Lower leg skin (tissue), 4 donors: ENCODE results near the gene SCML1. TPM values are rescaled to one million over a fixed set of nuclear protein-coding genes. Genes with fewer than 3 reads are reported as not detected.

Source experiments
- DNase-seq, 2 donors: peaks; one replicate each; pipeline ENCODE4 v3.0.0-alpha.2; 2019; ENCODE audit warnings: low spot score in 2 of 2
- H3K4me3 ChIP-seq: fragments of 200-600 bp; sonication (generic); 2 replicates; pipeline ENCODE4 v1.5.1; 2017; ENCODE audit warnings: mild to moderate bottlenecking, low read depth; ENCODE audit not compliant: poor library complexity, severe bottlenecking
- CTCF ChIP-seq, 3 donors: fragments of 450-650 bp; IDR thresholded peaks; one replicate each; pipeline ENCODE4 v1.5.1; 2016; ENCODE audit warnings: antibody characterized with exemption in 3 of 3, mild to moderate bottlenecking in 3 of 3, moderate library complexity in 2 of 3
- POLR2A ChIP-seq, 2 donors: fragments of 450-650 bp; IDR thresholded peaks; one replicate each; pipeline ENCODE4 v1.6.1; 2016 to 2017; ENCODE audit warnings: antibody characterized with exemption in 2 of 2, mild to moderate bottlenecking in 1 of 2, moderate library complexity in 1 of 2
- WGBS, 2 donors: methylation state at CpG; one replicate each; pipeline ENCODE4 v1.1.5; 2018; 5-methylcytosine and 5-hydroxymethylcytosine counted together
- intact Hi-C: fragments of 100-400 bp; cut with DNase I; formaldehyde crosslinking; loops from one replicate; pipeline ENCODE4 v1.15.0; 2023; ENCODE audit warnings: low total_unique reads
- total RNA-seq, 4 donors: library from RNA; depleted of rRNA; stranded (reverse); fragments of >200 nt; gene quantifications; one replicate each; pipeline ENCODE4 v1.1.0, GENCODE V29; 2016

Gene SCML1
- total RNA-seq, 4 donors from 2014 or later = 3.2 to 11.6 (median 5.6) TPM

- DNase-seq = no peak
- TF ChIP-seq CTCF (IDR thresholded peaks at IDR 0.05) = no peak
- intact Hi-C loops = no loop called here
- WGBS, 2 donors = 61 to 100% methylated on average over 1 of the region's 1 CpG
- H3K4me3 ChIP-seq = no peak overlapping the region
These were observed 36.3 kb upstream of the SCML1 start for GRCh38 chrX:17700976-17701375.

GRCh38 chrX:17703201-17703600 lies 34.1 kb upstream of the SCML1 start:
- intact Hi-C loops = no loop called here
- WGBS, 2 donors = 81 to 97% methylated on average over 2 of the region's 2 CpGs
- TF ChIP-seq CTCF (IDR thresholded peaks at IDR 0.05) (no peak), POLR2A (IDR thresholded peaks at IDR 0.05) (no peak)
- DNase-seq = no peak
- no peak overlapping the region for H3K4me3 ChIP-seq

GRCh38 chrX:17705211-17705610 lies 32.1 kb upstream of the SCML1 start:
- TF ChIP-seq CTCF (IDR thresholded peaks at IDR 0.05) (no peak), POLR2A (IDR thresholded peaks at IDR 0.05) (no peak)
- 74 to 97% methylated on average over 2 of the region's 2 CpGs for WGBS, 2 donors
- intact Hi-C loops = no loop called here
- no peak for DNase-seq
- H3K4me3 ChIP-seq = no peak overlapping the region

- no peak overlapping the region for H3K4me3 ChIP-seq
- WGBS, 2 donors = 74 to 78% methylated on average over 4 of the region's 4 CpGs
- intact Hi-C loops = no loop called here
- DNase-seq = no peak
- TF ChIP-seq CTCF (IDR thresholded peaks at IDR 0.05) = no peak
- TF ChIP-seq POLR2A (IDR thresholded peaks at IDR 0.05) = no peak
These were observed 30.6 kb upstream of the SCML1 start for GRCh38 chrX:17706676-17707075.

- DNase-seq = no peak
- 66 to 67% methylated on average over 3 of the region's 3 CpGs for WGBS, 2 donors
- H3K4me3 ChIP-seq = no peak overlapping the region
- intact Hi-C loops = no loop called here
- TF ChIP-seq CTCF (IDR thresholded peaks at IDR 0.05) (no peak), POLR2A (IDR thresholded peaks at IDR 0.05) (no peak)
These were observed 29.6 kb upstream of the SCML1 start for GRCh38 chrX:17707731-17708130.

- WGBS, 2 donors = 37 to 70% methylated on average over 1 of the region's 1 CpG
- no peak overlapping the region for H3K4me3 ChIP-seq
- TF ChIP-seq CTCF (IDR thresholded peaks at IDR 0.05) (no peak), POLR2A (IDR thresholded peaks at IDR 0.05) (no peak)
- intact Hi-C loops = no loop called here
- no peak for DNase-seq
These were observed 26.4 kb upstream of the SCML1 start for GRCh38 chrX:17710871-17711301.
